ENCODE measurements around the gene SLC35B4.

Gene SLC35B4

DNA sequence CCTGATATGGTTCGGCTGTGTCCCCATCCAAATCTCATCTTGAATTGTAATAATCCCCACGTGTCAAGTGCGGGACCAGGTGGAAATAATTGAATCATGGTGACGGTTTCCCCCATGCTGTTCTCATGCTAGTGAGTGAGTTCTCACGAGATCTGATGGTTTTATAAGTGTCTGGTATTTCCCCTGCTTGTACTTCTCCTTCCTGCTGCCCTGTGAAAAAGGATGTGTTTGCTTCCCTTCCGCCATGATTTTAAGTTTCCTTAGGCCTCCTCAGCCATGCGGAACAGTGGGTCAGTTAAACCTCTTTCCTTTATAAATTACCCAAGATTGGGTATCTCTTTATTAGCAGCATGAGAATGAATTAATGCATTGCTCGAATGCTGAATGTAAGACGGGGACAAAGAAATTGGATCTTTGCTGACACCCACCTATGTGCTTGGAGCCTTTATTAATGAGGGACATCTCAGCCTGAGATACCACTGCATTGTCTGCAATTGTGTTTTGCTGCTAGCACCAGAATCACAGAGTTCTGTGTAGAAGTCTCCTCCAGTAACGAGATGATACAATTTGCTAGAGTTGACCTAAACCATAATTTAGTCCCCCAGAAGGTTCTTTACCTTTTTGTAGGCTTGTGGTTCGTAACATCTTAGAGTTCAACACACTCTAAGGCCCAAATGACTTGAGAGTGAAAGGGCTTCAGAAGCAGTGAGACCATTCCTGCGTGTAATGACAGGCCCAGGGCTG is 28.6 kb downstream of the SLC35B4 start:
- H3K4me3 ChIP-seq (ENCODE audit: low read length), result no peak overlapping the region
- H3K27ac ChIP-seq (ENCODE audit: low read length), result no peak overlapping the region
- no peaks in the 10 kb centered on the region for H3K9me3 ChIP-seq (ENCODE audit: control insufficient read depth, low read depth, low read length)
- no peaks in the 10 kb centered on the region for H3K36me3 ChIP-seq (ENCODE audit: control insufficient read depth, low read depth, low read length)
- H3K4me1 ChIP-seq (ENCODE audit: control insufficient read depth, low read depth, low read length), result no peaks in the 10 kb centered on the region
- no peak overlapping the region for H3K9ac ChIP-seq (ENCODE audit: low read length)
- no peaks in the 10 kb centered on the region for H3K27me3 ChIP-seq (ENCODE audit: control insufficient read depth, insufficient read depth, low read length)

DNA sequence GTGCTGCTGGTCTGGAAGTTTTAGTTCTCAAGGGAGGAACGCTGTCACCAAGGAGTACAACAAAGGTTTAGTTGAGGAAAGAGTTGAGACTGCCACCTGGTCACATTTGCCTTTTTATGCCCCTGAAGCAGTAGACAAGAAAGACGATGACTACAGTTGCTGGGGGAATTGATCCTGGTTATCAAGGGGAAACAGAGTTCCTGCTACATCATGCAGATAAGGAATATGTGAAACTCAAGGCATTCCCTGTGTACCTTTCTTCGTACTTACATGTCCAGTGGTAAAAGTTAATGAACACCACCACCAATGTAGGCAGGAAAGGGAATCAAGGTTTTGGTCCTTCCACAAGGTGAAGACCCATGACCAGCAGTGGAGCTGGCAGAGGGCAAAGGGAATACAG is 31.8 kb downstream of the SLC35B4 start:
- H3K9ac ChIP-seq (ENCODE audit: low read length), result no peak overlapping the region
- H3K4me3 ChIP-seq (ENCODE audit: low read length), result no peak overlapping the region
- no peaks in the 10 kb centered on the region for H3K9me3 ChIP-seq (ENCODE audit: control insufficient read depth, low read depth, low read length)
- no peak overlapping the region for H3K27ac ChIP-seq (ENCODE audit: low read length)
- H3K27me3 ChIP-seq (ENCODE audit: control insufficient read depth, insufficient read depth, low read length), result no peaks in the 10 kb centered on the region
- no peaks in the 10 kb centered on the region for H3K4me1 ChIP-seq (ENCODE audit: control insufficient read depth, low read depth, low read length)
- H3K36me3 ChIP-seq (ENCODE audit: control insufficient read depth, low read depth, low read length), result no peaks in the 10 kb centered on the region

DNA sequence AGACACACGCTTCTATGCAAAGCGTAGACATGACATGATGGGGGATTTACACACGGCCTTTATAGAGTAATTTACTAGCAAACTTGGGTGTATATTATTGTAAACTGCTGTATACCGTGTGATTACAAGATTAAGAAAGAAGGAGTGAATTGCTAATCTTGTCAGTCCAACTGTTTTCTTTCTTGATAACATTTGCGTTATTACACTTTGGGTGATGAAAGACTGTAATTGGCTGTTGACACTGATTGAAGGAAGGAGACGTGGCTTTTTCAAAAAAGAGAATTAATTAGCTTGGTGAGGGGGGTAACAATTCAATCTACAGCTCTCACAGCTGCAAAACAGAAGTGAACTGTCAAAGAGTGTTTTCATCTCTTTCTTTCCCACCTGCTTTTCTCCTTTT is 32.7 kb downstream of the SLC35B4 start:
- Histone ChIP-seq H3K27me3 (ENCODE audit: control insufficient read depth, insufficient read depth, low read length) (no peaks in the 10 kb centered on the region), H3K4me1 (ENCODE audit: control insufficient read depth, low read depth, low read length) (no peaks in the 10 kb centered on the region), H3K27ac (ENCODE audit: low read length) (no peak overlapping the region), H3K4me3 (ENCODE audit: low read length) (no peak overlapping the region), H3K9me3 (ENCODE audit: control insufficient read depth, low read depth, low read length) (no peaks in the 10 kb centered on the region), H3K36me3 (ENCODE audit: control insufficient read depth, low read depth, low read length) (no peaks in the 10 kb centered on the region), H3K9ac (ENCODE audit: low read length) (no peak overlapping the region)

DNA sequence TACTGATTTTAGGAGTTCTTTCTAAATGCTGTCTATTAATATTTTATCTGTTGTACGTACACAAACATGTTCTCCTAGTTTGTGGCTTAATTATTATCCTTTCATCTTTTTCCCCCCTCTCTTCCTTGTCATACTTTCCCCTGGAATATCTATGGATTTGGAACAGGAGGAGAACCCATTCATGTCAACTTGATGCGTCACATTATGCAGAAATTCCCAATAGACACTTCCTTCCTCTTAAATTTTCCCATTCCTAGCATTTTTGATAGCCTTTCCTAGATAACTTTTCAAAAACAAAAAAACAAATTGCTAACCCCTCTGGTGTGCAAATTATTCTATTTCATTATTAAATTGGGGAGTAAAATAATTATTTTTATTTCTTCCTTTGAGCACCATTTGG is 36.2 kb downstream of the SLC35B4 start:
- Histone ChIP-seq H3K4me1 (ENCODE audit: control insufficient read depth, low read depth, low read length) (no peaks in the 10 kb centered on the region), H3K4me3 (ENCODE audit: low read length) (no peak overlapping the region), H3K36me3 (ENCODE audit: control insufficient read depth, low read depth, low read length) (no peaks in the 10 kb centered on the region), H3K9me3 (ENCODE audit: control insufficient read depth, low read depth, low read length) (no peaks in the 10 kb centered on the region), H3K9ac (ENCODE audit: low read length) (no peak overlapping the region), H3K27me3 (ENCODE audit: control insufficient read depth, insufficient read depth, low read length) (no peaks in the 10 kb centered on the region), H3K27ac (ENCODE audit: low read length) (no peak overlapping the region)

DNA sequence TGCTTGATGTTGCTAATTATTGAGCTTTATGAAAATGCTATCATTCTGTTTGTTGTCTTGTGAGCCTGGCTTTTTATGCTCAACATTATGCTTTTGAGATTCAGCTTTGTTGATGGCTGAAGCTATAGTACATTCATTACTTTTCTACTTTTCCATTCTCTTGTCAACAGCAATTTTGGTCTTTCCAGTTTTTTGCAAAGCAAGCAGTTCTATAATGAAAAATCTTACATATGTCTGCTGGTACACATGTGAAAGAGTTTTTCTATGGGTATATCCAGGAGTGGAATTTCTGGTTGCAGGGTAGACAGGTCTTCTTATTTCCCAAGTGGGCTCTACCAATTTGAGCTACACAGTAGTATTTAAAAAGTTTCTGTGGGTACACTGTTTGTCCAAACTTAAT is 36.8 kb downstream of the SLC35B4 start:
- no peak overlapping the region for H3K4me3 ChIP-seq (ENCODE audit: low read length)
- H3K27ac ChIP-seq (ENCODE audit: low read length), result no peak overlapping the region
- H3K4me1 ChIP-seq (ENCODE audit: control insufficient read depth, low read depth, low read length), result no peaks in the 10 kb centered on the region
- no peaks in the 10 kb centered on the region for H3K27me3 ChIP-seq (ENCODE audit: control insufficient read depth, insufficient read depth, low read length)
- H3K36me3 ChIP-seq (ENCODE audit: control insufficient read depth, low read depth, low read length), result no peaks in the 10 kb centered on the region
- no peaks in the 10 kb centered on the region for H3K9me3 ChIP-seq (ENCODE audit: control insufficient read depth, low read depth, low read length)
- H3K9ac ChIP-seq (ENCODE audit: low read length), result no peak overlapping the region

DNA sequence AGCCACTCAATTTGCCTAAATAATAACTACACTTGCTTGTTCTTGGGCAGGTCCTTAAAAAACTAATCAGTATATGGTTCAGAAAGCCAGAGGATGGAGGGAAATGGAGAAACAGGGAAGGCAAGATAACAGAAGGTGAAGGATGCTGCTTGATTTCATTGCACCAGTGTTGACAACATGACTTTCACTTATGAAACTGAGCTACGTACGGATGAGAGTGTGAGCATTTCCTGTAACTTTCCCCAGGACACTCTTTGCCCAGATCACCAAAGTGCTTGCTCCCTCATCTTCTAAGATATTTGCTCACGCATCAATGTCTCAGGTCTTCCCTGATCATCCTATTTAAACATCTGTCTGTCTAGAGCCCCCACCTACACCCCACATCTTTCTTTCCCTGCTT is 37.4 kb downstream of the SLC35B4 start:
- Histone ChIP-seq H3K27me3 (ENCODE audit: control insufficient read depth, insufficient read depth, low read length) (no peaks in the 10 kb centered on the region), H3K4me1 (ENCODE audit: control insufficient read depth, low read depth, low read length) (no peaks in the 10 kb centered on the region), H3K36me3 (ENCODE audit: control insufficient read depth, low read depth, low read length) (no peaks in the 10 kb centered on the region), H3K9ac (ENCODE audit: low read length) (no peak overlapping the region), H3K9me3 (ENCODE audit: control insufficient read depth, low read depth, low read length) (no peaks in the 10 kb centered on the region), H3K4me3 (ENCODE audit: low read length) (no peak overlapping the region), H3K27ac (ENCODE audit: low read length) (no peak overlapping the region)

DNA sequence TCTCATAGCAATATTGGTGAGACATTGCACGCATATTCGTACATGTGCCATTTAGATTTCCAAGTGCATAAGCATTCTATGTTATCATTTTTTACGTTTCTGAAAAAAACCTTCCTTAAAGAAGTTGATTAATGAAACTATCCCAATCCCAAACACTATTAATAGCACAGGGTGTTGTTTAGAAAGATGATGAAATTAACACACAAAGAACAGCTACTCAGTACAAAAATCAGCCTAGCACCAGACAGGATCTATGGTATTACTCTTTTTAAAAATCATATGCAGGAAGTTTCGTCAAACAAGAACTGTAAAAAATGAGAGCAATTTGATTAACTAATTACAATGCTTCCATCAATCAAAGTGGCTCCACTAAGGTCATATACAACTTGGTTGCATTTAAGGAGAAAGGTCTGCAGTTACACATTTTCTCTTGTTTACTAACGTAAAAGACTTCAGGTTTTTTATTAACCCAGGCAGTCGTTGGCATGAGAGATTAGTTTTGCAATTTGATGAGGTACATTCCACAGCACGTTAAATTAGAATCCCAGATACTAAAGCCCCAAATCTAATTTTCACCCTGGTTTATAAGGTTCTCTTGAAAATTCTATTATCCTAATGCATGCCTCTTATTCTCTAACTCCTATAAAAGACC is 38.1 kb downstream of the SLC35B4 start:
- H3K9me3 ChIP-seq (ENCODE audit: control insufficient read depth, low read depth, low read length), result no peaks in the 10 kb centered on the region
- H3K27ac ChIP-seq (ENCODE audit: low read length), result no peak overlapping the region
- no peaks in the 10 kb centered on the region for H3K4me1 ChIP-seq (ENCODE audit: control insufficient read depth, low read depth, low read length)
- no peaks in the 10 kb centered on the region for H3K36me3 ChIP-seq (ENCODE audit: control insufficient read depth, low read depth, low read length)
- H3K9ac ChIP-seq (ENCODE audit: low read length), result no peak overlapping the region
- H3K27me3 ChIP-seq (ENCODE audit: control insufficient read depth, insufficient read depth, low read length), result no peaks in the 10 kb centered on the region
- H3K4me3 ChIP-seq (ENCODE audit: low read length), result no peak overlapping the region

DNA sequence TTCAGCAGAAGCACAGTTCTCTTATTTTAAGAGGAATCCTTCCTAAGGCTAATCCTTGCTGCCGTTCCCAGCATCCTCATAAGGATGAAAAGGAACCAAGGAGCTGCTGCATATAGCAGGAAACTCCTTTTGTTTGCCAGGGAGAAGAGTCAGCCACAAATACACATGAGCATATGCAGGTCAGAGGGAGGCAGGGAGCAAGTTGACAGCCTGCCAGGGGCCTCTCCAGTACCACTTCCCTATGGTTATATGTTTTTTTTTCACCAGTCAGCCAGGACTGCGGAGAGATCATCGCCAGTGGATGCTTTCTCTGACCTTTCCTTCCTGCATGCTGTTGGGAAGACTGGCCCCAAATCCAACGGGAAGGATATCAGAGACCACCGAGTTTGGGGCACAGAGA is 39.8 kb downstream of the SLC35B4 start:
- Histone ChIP-seq H3K9me3 (ENCODE audit: control insufficient read depth, low read depth, low read length) (no peaks in the 10 kb centered on the region), H3K36me3 (ENCODE audit: control insufficient read depth, low read depth, low read length) (no peaks in the 10 kb centered on the region), H3K27ac (ENCODE audit: low read length) (no peak overlapping the region), H3K27me3 (ENCODE audit: control insufficient read depth, insufficient read depth, low read length) (no peaks in the 10 kb centered on the region), H3K4me1 (ENCODE audit: control insufficient read depth, low read depth, low read length) (no peaks in the 10 kb centered on the region), H3K9ac (ENCODE audit: low read length) (no peak overlapping the region), H3K4me3 (ENCODE audit: low read length) (no peak overlapping the region)

DNA sequence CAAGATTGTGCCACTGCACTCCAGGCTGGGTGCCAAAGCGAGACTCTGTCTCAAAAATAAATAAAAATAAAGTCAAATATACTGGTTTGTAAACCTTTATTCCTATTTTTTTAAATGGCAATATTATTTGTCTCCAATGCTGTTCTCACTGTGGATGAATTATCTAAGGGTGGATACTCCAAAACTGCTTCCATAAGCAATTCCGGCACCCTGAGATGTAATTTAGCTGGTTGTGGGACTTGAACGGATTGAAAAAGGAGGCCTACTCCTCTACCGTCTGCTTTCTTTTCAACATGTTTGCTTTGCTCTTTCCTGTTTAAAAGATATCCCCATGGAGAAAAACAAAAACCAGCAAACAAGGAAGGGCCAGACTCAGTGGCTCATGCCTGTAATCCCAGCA is 54.4 kb downstream of the SLC35B4 start:
- no peak overlapping the region for H3K4me3 ChIP-seq (ENCODE audit: low read length)
- no peak overlapping the region for H3K27ac ChIP-seq (ENCODE audit: low read length)
- no peaks in the 10 kb centered on the region for H3K36me3 ChIP-seq (ENCODE audit: control insufficient read depth, low read depth, low read length)
- no peaks in the 10 kb centered on the region for H3K4me1 ChIP-seq (ENCODE audit: control insufficient read depth, low read depth, low read length)
- H3K9ac ChIP-seq (ENCODE audit: low read length), result no peak overlapping the region
- no peaks in the 10 kb centered on the region for H3K9me3 ChIP-seq (ENCODE audit: control insufficient read depth, low read depth, low read length)
- no peaks in the 10 kb centered on the region for H3K27me3 ChIP-seq (ENCODE audit: control insufficient read depth, insufficient read depth, low read length)

DNA sequence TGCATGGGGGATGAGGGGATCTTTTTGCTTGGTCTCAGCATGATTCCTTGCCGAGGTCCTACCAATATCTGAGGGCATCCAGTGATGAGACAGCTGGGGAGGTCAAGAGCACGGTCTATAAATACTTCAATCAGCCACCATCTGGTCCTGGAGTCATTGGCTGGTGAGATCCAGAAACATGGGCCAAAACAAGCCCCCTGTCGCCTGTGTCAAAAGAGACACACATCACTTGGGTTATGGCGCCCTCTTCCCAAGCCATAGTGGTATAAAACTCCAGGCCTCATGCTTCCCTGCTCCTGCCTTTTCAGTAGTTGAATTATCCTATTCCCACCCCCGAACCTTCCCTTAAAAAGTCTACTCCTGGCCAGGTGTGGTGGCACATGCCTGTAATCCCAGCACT is 60.9 kb downstream of the SLC35B4 start:
- Histone ChIP-seq H3K4me1 (ENCODE audit: control insufficient read depth, low read depth, low read length) (no peaks in the 10 kb centered on the region), H3K4me3 (ENCODE audit: low read length) (no peak overlapping the region), H3K27ac (ENCODE audit: low read length) (no peak overlapping the region), H3K36me3 (ENCODE audit: control insufficient read depth, low read depth, low read length) (no peaks in the 10 kb centered on the region), H3K9me3 (ENCODE audit: control insufficient read depth, low read depth, low read length) (no peaks in the 10 kb centered on the region), H3K27me3 (ENCODE audit: control insufficient read depth, insufficient read depth, low read length) (no peaks in the 10 kb centered on the region), H3K9ac (ENCODE audit: low read length) (no peak overlapping the region)

DNA sequence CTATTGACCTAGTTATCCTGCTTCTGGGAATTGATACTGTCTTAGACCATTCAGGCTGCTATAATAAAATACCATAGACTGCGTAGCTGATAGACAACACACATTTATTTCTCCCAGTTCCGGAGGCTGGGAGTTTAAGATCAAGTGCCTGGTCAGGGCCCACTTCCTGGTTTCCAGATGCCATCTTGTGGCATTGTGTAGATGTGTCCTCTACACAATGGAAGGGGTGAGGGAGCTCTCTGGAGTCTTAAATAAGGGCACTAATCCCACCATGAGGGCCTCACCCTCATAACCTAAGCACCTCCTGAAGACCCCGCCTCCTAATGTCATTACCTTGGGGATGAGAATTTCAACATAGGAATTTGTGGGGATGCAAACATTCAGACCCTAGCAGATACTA is 62.4 kb downstream of the SLC35B4 start:
- Histone ChIP-seq H3K27ac (ENCODE audit: low read length) (no peak overlapping the region), H3K4me3 (ENCODE audit: low read length) (no peak overlapping the region), H3K4me1 (ENCODE audit: control insufficient read depth, low read depth, low read length) (no peaks in the 10 kb centered on the region), H3K36me3 (ENCODE audit: control insufficient read depth, low read depth, low read length) (no peaks in the 10 kb centered on the region), H3K9ac (ENCODE audit: low read length) (no peak overlapping the region), H3K27me3 (ENCODE audit: control insufficient read depth, insufficient read depth, low read length) (no peaks in the 10 kb centered on the region), H3K9me3 (ENCODE audit: control insufficient read depth, low read depth, low read length) (no peaks in the 10 kb centered on the region)

DNA sequence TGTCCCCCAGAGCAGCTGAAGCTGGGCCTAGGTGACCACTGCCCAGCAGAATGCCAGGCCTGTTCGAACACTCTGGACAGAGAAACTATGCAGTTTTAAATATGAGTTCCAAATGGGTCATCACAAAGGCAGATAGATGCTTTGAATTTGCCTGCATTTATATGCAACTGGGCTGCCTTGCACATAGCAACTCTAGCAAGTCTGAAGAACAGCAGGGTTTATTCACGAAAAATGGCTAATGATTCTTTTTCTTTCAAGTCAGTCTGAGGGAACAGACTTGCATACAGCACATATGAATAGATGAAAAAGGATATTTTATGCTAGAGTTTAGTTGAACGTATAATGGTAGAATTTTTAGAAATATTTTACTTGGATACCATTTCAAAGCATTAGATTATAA is 68.5 kb downstream of the SLC35B4 start:
- no peaks in the 10 kb centered on the region for H3K4me1 ChIP-seq (ENCODE audit: control insufficient read depth, low read depth, low read length)
- no peaks in the 10 kb centered on the region for H3K36me3 ChIP-seq (ENCODE audit: control insufficient read depth, low read depth, low read length)
- H3K9ac ChIP-seq (ENCODE audit: low read length), result no peak overlapping the region
- H3K9me3 ChIP-seq (ENCODE audit: control insufficient read depth, low read depth, low read length), result no peaks in the 10 kb centered on the region
- H3K27me3 ChIP-seq (ENCODE audit: control insufficient read depth, insufficient read depth, low read length), result no peaks in the 10 kb centered on the region
- H3K4me3 ChIP-seq (ENCODE audit: low read length), result no peak overlapping the region
- no peak overlapping the region for H3K27ac ChIP-seq (ENCODE audit: low read length)
